Large intestine (tissue), 3 donors: ENCODE results near the gene EFHB. TPM values are rescaled to one million over a fixed set of nuclear protein-coding genes. Genes with fewer than 3 reads are reported as not detected.
A peak's percentile ranks its signal among the peaks of the same experiment; 100 is the strongest.
"Not testable (repeated sequence)": the region's sequence is repeated elsewhere in the genome, so short reads cannot be mapped to it uniquely, and the experiment has no call there.

Experiments used
- DNase-seq, 2 donors: peaks; one replicate each; pipeline versions ENCODE4 v3.0.0 to v3.0.0-alpha.2; 2013
- H3K27ac ChIP-seq: one replicate; pipeline ENCODE4 v1.5.1; 2013; ENCODE audit warnings: low read length
- H3K27me3 ChIP-seq: 2 replicates; pipeline ENCODE4 v1.6.1; 2013; ENCODE audit warnings: low read length; ENCODE audit not compliant: control insufficient read depth, insufficient read depth
- H3K36me3 ChIP-seq: 2 replicates; pipeline ENCODE4 v1.6.1; 2013; ENCODE audit warnings: low read length; ENCODE audit not compliant: control insufficient read depth, insufficient read depth
- H3K4me1 ChIP-seq: one replicate; pipeline ENCODE4 v1.6.1; 2013; ENCODE audit warnings: low read length; ENCODE audit not compliant: control insufficient read depth, insufficient read depth
- H3K4me3 ChIP-seq: one replicate; pipeline ENCODE4 v1.5.1; 2013; ENCODE audit warnings: low read length
- H3K9me3 ChIP-seq: one replicate; pipeline ENCODE4 v1.6.1; 2013; ENCODE audit warnings: mild to moderate bottlenecking, low read depth, low read length, moderate library complexity; ENCODE audit not compliant: control insufficient read depth
- WGBS: methylation state at CpG from one replicate; pipeline ENCODE4 v1.1.5; 2013; ENCODE audit warnings: low lambda C conversion rate; ENCODE audit not compliant: insufficient coverage; 5-methylcytosine and 5-hydroxymethylcytosine counted together
- polyA plus RNA-seq: library from polyadenylated mRNA; unstranded; fragments of 120-200 nt; gene quantifications from one replicate; pipeline ENCODE4 v1.2.1, GENCODE V29; 2013

EFHB gene
- polyA plus RNA-seq, 1 donor: 0.46 TPM

- H3K4me1 ChIP-seq: no peaks in the 10 kb centered on the region
- no peak overlapping the region for H3K27ac ChIP-seq
Measured at GRCh38 chr3:19898721-19899120, 35.3 kb downstream of the EFHB start.

DNA sequence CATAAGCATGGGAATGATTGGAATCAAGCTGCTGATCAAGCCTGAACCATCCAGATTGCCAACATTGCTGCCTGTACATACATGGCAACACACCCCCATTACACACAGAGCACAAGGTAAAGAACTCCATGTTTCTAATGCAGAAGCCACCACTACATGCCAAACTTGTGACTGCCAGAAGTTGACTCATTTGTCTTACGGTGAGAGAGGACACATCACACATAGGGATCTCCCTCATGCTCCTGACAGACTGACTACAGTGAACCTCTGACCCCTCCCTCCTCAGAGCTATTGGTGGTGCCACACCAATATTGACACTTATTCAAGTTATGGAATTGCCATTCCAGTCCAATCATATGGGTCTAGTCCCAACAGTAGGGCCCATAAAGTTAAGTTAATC lies 42.3 kb downstream of the EFHB start:
- no peaks in the 10 kb centered on the region for H3K27me3 ChIP-seq
- no peak overlapping the region for H3K27ac ChIP-seq
- H3K36me3 ChIP-seq: no peaks in the 10 kb centered on the region
- DNase-seq: no peak
- H3K4me1 ChIP-seq: peaks cover 8% of the 10 kb centered on the region
- H3K9me3 ChIP-seq: no peaks in the 10 kb centered on the region
- no peak overlapping the region for H3K4me3 ChIP-seq
- no CpG with 5 or more reads among the region's 1 CpG for WGBS

More at GRCh38 chr3:19898721-19899120, 35.3 kb downstream of the EFHB start:
- Histone ChIP-seq H3K36me3 (no peaks in the 10 kb centered on the region), H3K4me3 (no peak overlapping the region), H3K9me3 (no peaks in the 10 kb centered on the region), H3K27me3 (no peaks in the 10 kb centered on the region)
- DNase-seq: no peak
- no CpG with 5 or more reads among the region's 2 CpGs for WGBS

GRCh38 chr3:19888428-19889152 lies 45.4 kb downstream of the EFHB start:
- WGBS: 100% methylated on average over 3 of the region's 5 CpGs
- Histone ChIP-seq H3K4me3 (no peak overlapping the region), H3K9me3 (no peaks in the 10 kb centered on the region), H3K4me1 (peaks cover 8% of the 10 kb centered on the region), H3K36me3 (no peaks in the 10 kb centered on the region), H3K27me3 (no peaks in the 10 kb centered on the region), H3K27ac (peak overlapping the region; percentile 50)
- DNase-seq: no peak

- DNase-seq, H3K9me3 ChIP-seq: not testable (repeated sequence)
- 100% methylated on average over 2 of the region's 4 CpGs for WGBS
Measured at GRCh38 chr3:19887122-19887521, 46.9 kb downstream of the EFHB start.

DNA sequence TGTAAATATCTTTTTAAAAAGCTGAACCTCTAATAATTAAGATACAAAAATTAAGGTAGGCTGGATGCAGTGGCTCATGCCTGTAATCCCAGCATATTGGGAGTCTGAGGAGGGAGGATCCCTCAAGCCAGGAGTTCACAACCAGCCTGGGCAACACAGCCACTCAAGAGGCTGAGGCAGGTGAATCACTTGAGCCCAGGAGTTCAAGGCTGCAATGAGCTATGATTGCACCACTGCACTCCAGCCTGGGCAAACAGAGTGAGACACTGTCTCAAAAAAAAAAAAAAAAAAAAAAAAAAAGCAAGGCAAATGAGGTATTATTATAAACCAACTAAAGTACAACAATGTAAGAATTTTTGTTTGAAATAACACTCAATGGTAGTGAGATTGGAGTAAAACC lies 47.6 kb downstream of the EFHB start:
- no peaks in the 10 kb centered on the region for H3K9me3 ChIP-seq
- H3K4me3 ChIP-seq: no peak overlapping the region
- no peaks in the 10 kb centered on the region for H3K36me3 ChIP-seq
- no peak for DNase-seq
- peaks cover 8% of the 10 kb centered on the region for H3K4me1 ChIP-seq
- H3K27ac ChIP-seq: no peak overlapping the region
- H3K27me3 ChIP-seq: no peaks in the 10 kb centered on the region

More at GRCh38 chr3:19887122-19887521, 46.9 kb downstream of the EFHB start:
- not testable (repeated sequence) for H3K4me3 ChIP-seq, H3K4me1 ChIP-seq, H3K36me3 ChIP-seq, H3K27me3 ChIP-seq, H3K27ac ChIP-seq

- no CpG with 5 or more reads among the region's 5 CpGs for WGBS
Measured at GRCh38 chr3:19885468-19885867, 48.5 kb downstream of the EFHB start.

DNA sequence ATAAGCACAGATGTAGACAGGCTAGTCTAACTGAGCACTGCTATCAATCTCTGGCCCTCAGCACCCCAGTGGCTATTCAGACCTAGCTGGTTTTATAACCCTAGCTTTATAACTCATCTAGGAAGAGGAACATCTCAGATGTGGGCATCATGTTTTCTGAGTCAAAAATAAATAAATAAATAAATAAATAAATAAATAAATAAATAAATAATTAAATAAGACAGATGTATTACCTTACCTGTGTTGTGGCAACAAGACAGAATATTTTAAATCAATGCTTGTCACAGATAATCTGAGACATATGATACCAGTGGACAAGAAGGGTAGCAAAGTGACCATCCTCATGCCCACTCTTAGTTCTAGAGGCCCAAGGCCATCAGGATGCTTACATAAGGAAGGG lies 52.2 kb downstream of the EFHB start:
- Histone ChIP-seq H3K27me3 (no peaks in the 10 kb centered on the region), H3K27ac (no peak overlapping the region), H3K36me3 (no peaks in the 10 kb centered on the region), H3K9me3 (no peaks in the 10 kb centered on the region), H3K4me1 (no peaks in the 10 kb centered on the region), H3K4me3 (no peak overlapping the region)
- DNase-seq: no peak

More at GRCh38 chr3:19885468-19885867, 48.5 kb downstream of the EFHB start:
- Histone ChIP-seq H3K4me3 (no peak overlapping the region), H3K27ac (no peak overlapping the region), H3K36me3 (no peaks in the 10 kb centered on the region), H3K4me1 (peaks cover 8% of the 10 kb centered on the region), H3K9me3 (no peaks in the 10 kb centered on the region), H3K27me3 (no peaks in the 10 kb centered on the region)
- peak in 1 of 2 donors; percentile 9 for DNase-seq

DNA sequence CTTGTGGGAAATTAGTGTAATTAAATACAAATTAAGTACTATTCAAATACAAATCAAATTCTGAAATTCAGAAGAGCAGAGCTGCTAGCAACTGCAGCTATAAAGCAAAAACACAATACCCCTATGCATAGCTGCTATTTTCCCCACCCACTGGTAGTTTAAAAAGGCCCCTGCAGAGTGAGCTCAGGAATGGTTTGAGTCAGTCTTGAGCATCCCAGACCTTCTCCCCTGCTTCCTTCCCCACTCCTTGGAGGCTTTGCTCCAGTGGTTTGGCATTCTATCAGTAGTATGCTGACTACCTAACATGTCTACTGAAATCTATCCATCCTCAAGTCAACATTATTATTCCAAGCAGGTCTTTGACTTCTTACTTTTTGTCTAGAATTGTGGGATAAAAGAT lies 53.0 kb downstream of the EFHB start:
- no peak overlapping the region for H3K27ac ChIP-seq
- H3K4me1 ChIP-seq: no peaks in the 10 kb centered on the region
- no peaks in the 10 kb centered on the region for H3K36me3 ChIP-seq
- no peaks in the 10 kb centered on the region for H3K9me3 ChIP-seq
- no peaks in the 10 kb centered on the region for H3K27me3 ChIP-seq
- no peak for DNase-seq
- no peak overlapping the region for H3K4me3 ChIP-seq

GRCh38 chr3:19877656-19878055 lies 56.4 kb downstream of the EFHB start:
- 100% methylated on average over 1 of the region's 3 CpGs for whole genome bisulfite sequencing
- no peak for DNase-seq
- Histone ChIP-seq H3K27ac (no peak overlapping the region), H3K9me3 (no peaks in the 10 kb centered on the region), H3K4me1 (no peaks in the 10 kb centered on the region), H3K27me3 (no peaks in the 10 kb centered on the region), H3K36me3 (no peaks in the 10 kb centered on the region), H3K4me3 (no peak overlapping the region)

DNA sequence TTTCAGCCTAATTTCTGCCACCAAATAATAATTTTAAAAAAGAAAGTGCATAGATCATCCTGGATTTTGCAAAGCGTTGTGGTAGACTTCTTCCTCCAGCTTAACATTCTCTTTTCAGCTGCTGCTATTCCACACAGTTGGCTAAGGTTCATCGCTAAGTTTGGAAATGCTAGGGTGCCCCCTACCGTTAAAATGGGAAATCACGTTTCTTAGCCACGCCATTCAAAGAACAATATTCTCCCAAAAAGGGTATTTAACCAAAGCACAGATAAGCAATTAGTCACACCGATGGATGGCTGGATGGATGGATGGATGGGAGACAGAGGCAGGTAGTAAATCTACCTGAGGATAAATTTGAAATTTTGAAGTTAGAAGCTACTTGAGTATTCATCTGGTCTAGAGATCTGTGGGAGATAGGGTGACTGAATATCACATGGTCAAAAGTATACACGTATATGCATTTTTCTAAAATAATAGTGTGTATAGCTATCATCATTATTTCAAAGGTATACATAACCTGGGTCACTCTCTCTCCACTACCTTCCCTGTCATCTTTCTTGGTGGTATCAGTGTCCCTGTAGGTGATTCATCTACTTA lies 67.2 kb downstream of the EFHB start:
- no peaks in the 10 kb centered on the region for H3K9me3 ChIP-seq
- WGBS: 0% methylated on average over 2 of the region's 7 CpGs
- peak; percentile 33 to 50 for DNase-seq

GRCh38 chr3:19855318-19855717 lies 78.7 kb downstream of the EFHB start:
- not testable (repeated sequence) for H3K27me3 ChIP-seq, H3K36me3 ChIP-seq, H3K9me3 ChIP-seq, DNase-seq, H3K4me1 ChIP-seq, H3K27ac ChIP-seq, H3K4me3 ChIP-seq
- no CpG with 5 or more reads among the region's 13 CpGs for WGBS

More for the DNA sequence above, 67.2 kb downstream of the EFHB start:
- H3K4me3 ChIP-seq: no peak overlapping the region
- H3K36me3 ChIP-seq: no peaks in the 10 kb centered on the region
- no peaks in the 10 kb centered on the region for H3K27me3 ChIP-seq
- no peak overlapping the region for H3K27ac ChIP-seq
- H3K4me1 ChIP-seq: no peaks in the 10 kb centered on the region
